Measurements from ENCODE around the gene MEG3.
"Not testable (repeated sequence)": the region's sequence is repeated elsewhere in the genome, so short reads cannot be mapped to it uniquely, and the experiment has no call there.

MEG3 gene

GRCh38 chr14:100816950-100817901 lies 8.7 kb upstream of the MEG3 start:
- no peak for DNase-seq

GRCh38 chr14:100818221-100818699 lies 7.7 kb upstream of the MEG3 start:
- no peak for DNase-seq

GRCh38 chr14:100818923-100819322 lies 7.0 kb upstream of the MEG3 start:
- DNase-seq, result not testable (repeated sequence)

GRCh38 chr14:100819453-100819828 lies 6.5 kb upstream of the MEG3 start:
- DNase-seq, result no peak

- no peak for DNase-seq
Measured at GRCh38 chr14:100819829-100820475, 6.0 kb upstream of the MEG3 start.

GRCh38 chr14:100820957-100821356 lies 5.0 kb upstream of the MEG3 start:
- no peak for DNase-seq

GRCh38 chr14:100822013-100822412 lies 3.9 kb upstream of the MEG3 start:
- DNase-seq, result no peak

GRCh38 chr14:100822532-100823296 lies 3.2 kb upstream of the MEG3 start:
- DNase-seq, result no peak

GRCh38 chr14:100823413-100824080 lies 2.4 kb upstream of the MEG3 start:
- no peak for DNase-seq

GRCh38 chr14:100824091-100824551 lies 1.8 kb upstream of the MEG3 start:
- DNase-seq, result no peak

GRCh38 chr14:100824901-100825712 lies 811 bp upstream of the MEG3 start:
- DNase-seq, result no peak

- DNase-seq, result no peak
Measured at GRCh38 chr14:100826391-100827100, 628 bp downstream of the MEG3 start.

GRCh38 chr14:100827101-100828021 lies 1.4 kb downstream of the MEG3 start:
- DNase-seq, result no peak

GRCh38 chr14:100828031-100828769 lies 2.3 kb downstream of the MEG3 start:
- no peak for DNase-seq

GRCh38 chr14:100830681-100831080 lies 4.8 kb downstream of the MEG3 start:
- DNase-seq, result no peak

GRCh38 chr14:100832311-100832960 lies 6.5 kb downstream of the MEG3 start:
- no peak for DNase-seq

GRCh38 chr14:100834082-100834793 lies 8.3 kb downstream of the MEG3 start:
- DNase-seq, result no peak
